Esophagus squamous epithelium (tissue), 4 donors: ENCODE measurements around the gene TBC1D2B.
A peak's percentile ranks its signal among the peaks of the same experiment; 100 is the strongest.

ENCODE experiments used
- POLR2A ChIP-seq, 4 donors: fragments of 450-650 bp; IDR thresholded peaks; one replicate each; pipeline ENCODE4 v1.6.1; 2017; ENCODE audit warnings: antibody characterized with exemption in 4 of 4, mild to moderate bottlenecking in 4 of 4, moderate library complexity in 3 of 4
- TF ChIP-seq, protein P1 (sequence below), 6 experiments: fragments of 450-650 bp in 4 of 6; fragments of 200-600 bp in 2 of 6; sonication (generic) in 2 of 6; IDR thresholded peaks; one replicate each; pipeline ENCODE4 v1.5.1; 2016 to 2019; ENCODE audit warnings: antibody characterized with exemption in 6 of 6, mild to moderate bottlenecking in 4 of 6, moderate library complexity in 4 of 6

DNA sequence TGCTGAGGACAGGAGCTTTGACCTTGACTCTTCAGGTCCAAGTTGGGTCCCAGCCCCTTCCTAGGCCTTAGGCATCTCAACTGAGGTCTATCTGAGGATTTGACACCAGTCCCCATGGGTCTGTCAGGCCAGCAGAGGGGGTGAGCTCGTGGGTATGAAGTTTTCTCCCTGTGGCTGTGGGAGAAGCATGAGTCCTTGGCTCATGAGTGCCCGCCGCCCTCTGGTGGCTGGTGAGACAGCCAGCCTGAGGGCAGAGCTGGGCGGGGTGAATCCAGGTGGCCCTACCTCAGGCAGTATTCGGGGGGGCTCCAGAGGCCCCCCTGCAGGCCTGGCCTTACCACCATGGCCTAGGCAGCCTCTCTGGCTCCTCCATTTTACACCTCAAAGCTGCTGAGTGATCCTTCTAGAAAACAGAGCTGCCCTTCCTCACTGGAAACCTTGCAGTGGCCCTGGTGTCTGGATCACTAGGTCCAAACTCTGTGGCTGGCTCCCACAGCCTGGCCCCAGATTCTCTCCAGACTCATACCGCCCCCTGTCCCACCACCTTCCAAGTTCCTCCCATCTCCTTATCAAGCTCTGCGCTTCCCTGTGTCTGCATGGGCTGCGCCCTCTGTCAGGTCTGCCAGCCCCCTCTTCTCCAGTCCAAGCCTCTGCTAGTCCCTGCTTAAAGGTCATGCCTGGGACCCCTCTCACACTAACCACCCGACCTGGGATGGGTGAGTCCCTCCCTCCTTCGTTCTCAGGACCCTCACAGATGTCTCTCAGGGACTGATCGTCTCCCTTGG is 31.0 kb upstream of the TBC1D2B start:
- TF ChIP-seq, protein P1, sequence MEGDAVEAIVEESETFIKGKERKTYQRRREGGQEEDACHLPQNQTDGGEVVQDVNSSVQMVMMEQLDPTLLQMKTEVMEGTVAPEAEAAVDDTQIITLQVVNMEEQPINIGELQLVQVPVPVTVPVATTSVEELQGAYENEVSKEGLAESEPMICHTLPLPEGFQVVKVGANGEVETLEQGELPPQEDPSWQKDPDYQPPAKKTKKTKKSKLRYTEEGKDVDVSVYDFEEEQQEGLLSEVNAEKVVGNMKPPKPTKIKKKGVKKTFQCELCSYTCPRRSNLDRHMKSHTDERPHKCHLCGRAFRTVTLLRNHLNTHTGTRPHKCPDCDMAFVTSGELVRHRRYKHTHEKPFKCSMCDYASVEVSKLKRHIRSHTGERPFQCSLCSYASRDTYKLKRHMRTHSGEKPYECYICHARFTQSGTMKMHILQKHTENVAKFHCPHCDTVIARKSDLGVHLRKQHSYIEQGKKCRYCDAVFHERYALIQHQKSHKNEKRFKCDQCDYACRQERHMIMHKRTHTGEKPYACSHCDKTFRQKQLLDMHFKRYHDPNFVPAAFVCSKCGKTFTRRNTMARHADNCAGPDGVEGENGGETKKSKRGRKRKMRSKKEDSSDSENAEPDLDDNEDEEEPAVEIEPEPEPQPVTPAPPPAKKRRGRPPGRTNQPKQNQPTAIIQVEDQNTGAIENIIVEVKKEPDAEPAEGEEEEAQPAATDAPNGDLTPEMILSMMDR (IDR thresholded peaks at IDR 0.05): peak; percentile 92 to 96 (median 96)
- TF ChIP-seq POLR2A (IDR thresholded peaks at IDR 0.05): no peak
